RWPE1 (cell line): ENCODE data around the gene MID1.

Source experiments
- CTCF ChIA-PET: fragments of 350-600 bp; sonication (Branson Sonifier 250); formaldehyde crosslinking; extraction: SDS; loops from one replicate; lab custom pipeline; 2021; lab: Yijun Ruan, JAX
- POLR2A ChIA-PET: fragments of 400-600 bp; formaldehyde crosslinking; extraction: SDS; loops from one replicate; lab custom pipeline; 2020; ENCODE audit warnings: antibody characterized with exemption; ENCODE audit not compliant: low non-redundant PET; lab: Yijun Ruan, JAX
- DNase-seq: peaks from one replicate; pipeline ENCODE4 v3.0.0; 2012; ENCODE audit warnings: low spot score
- H3K27ac ChIP-seq: fragments of 450-650 bp; 2 replicates; pipeline ENCODE4 v1.5.1; 2017
- TF ChIP-seq, protein P1 (sequence below): fragments of 450-650 bp; conservative IDR thresholded peaks from 2 replicates; pipeline ENCODE4 v1.5.1; 2017; ENCODE audit warnings: low read depth, mild to moderate bottlenecking

MID1 gene

DNA sequence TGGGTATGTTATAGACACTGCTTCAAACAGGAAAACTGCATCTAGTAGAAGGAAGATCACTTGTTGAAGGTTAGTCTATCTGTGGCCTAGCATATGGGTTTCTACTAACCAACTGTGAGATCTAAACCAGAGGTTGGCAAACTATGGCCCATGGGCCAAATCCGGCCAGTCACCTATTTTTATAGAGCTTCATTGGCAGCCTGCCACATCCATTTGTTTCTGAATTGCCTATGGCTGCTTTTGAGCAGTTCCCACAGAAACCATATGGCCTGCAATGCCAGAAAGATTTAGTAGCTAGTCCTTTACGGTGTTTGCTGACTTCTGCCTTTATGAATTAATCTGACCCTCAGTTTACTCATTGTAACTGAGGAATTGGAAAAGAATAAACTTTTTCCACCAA lies 71.1 kb downstream of the MID1 start:
- CTCF ChIA-PET: interaction anchor here (0.7 kb wide), 1 partner anchor 265 kb away, joined by 3 read pairs; no protein-coding TSS in a partner anchor
- TF ChIP-seq, protein P1, sequence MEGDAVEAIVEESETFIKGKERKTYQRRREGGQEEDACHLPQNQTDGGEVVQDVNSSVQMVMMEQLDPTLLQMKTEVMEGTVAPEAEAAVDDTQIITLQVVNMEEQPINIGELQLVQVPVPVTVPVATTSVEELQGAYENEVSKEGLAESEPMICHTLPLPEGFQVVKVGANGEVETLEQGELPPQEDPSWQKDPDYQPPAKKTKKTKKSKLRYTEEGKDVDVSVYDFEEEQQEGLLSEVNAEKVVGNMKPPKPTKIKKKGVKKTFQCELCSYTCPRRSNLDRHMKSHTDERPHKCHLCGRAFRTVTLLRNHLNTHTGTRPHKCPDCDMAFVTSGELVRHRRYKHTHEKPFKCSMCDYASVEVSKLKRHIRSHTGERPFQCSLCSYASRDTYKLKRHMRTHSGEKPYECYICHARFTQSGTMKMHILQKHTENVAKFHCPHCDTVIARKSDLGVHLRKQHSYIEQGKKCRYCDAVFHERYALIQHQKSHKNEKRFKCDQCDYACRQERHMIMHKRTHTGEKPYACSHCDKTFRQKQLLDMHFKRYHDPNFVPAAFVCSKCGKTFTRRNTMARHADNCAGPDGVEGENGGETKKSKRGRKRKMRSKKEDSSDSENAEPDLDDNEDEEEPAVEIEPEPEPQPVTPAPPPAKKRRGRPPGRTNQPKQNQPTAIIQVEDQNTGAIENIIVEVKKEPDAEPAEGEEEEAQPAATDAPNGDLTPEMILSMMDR: no peak
- no peak overlapping the region for H3K27ac ChIP-seq
- POLR2A ChIA-PET: no interaction called here
- no peak for DNase-seq

DNA sequence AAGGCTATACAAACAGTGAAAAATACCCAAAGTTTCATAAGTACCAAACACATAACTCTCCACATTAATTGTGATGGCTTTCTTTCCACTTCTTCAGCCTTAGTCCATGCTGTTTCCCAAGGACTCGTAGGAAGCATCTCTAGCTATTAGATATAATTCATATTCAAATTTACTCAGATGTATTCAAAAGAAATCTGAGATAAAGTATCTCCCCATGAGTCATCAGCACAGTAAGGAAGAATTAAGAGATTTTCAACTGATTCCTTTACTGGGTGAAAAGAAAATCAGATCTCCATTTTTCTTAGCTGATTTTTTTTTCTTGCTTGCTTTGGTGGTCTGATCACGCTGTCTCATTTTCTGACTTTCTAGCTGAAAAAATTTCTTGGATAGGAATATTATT lies 71.7 kb downstream of the MID1 start:
- ChIA-PET CTCF (interaction anchor here (0.7 kb wide), 1 partner anchor 265 kb away, joined by 3 read pairs; no protein-coding TSS in a partner anchor), POLR2A (no interaction called here)
- TF ChIP-seq, protein P1: no peak
- no peak for DNase-seq
- H3K27ac ChIP-seq: no peak overlapping the region

DNA sequence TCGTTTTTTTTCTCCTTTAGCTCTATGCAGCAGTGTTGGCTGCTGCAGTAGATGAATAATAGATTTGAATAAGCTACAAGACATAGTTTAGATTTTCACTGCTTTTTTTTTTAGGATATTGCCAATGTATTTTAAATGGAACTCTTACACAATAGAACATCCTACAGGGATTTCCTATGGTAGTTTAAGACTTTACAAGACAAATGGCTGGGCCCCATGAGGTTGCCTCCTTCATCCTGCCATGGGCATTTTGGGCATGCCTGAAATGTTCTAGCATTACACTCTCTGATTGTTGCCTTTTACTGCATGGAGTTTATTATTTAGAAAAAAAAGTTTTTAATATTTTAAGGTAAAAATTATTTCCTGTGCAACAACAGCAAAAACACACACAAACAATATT lies 74.5 kb downstream of the MID1 start:
- no peak overlapping the region for H3K27ac ChIP-seq
- no peak for DNase-seq
- TF ChIP-seq, protein P1: no peak
- CTCF ChIA-PET: interaction anchor here (0.5 kb wide), 1 partner anchor 89 kb away, joined by 3 read pairs; no protein-coding TSS in a partner anchor
- POLR2A ChIA-PET: no interaction called here

DNA sequence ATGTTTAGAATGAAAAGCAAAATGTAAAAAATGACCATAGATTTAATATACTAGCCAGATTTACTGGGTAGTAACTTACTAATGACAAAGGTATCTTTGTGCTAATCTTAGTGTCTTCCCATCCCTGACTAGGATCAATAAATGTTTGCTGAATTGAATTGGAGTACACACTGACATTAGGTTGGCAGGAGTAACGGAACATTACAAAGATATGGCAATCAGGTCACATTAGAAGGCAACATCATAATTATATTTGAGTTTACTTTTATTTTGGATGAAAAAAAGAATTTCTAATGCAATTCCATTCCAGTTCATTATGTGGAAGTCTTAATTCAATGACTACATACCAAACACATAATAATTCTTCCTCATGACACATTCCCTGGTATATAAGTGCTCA lies 77.8 kb downstream of the MID1 start:
- CTCF ChIA-PET: no interaction called here
- DNase-seq: no peak
- H3K27ac ChIP-seq: no peak overlapping the region
- POLR2A ChIA-PET: no interaction called here
- TF ChIP-seq, protein P1: no peak

DNA sequence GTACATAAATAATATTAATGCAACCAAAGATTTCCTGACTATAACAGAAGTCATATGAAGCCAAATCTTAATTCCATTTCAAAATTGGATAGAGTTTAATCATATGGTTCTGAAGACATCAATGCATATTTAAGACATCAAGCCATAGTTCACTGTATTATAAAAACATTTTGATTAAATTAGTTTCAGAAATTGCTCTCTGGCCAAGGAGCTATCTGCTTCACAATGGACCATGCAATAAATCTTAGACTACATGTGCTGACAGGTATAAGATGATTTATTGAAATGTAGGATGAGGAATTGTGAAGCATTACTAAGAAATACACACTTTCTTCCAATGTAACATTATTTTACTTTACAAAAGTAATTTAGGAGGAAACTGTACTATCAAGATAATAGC lies 81.6 kb downstream of the MID1 start:
- ChIA-PET POLR2A (no interaction called here), CTCF (interaction anchor here (0.6 kb wide), 1 partner anchor 231 kb away, joined by 4 read pairs; no protein-coding TSS in a partner anchor)
- DNase-seq: no peak
- no peak overlapping the region for H3K27ac ChIP-seq
- TF ChIP-seq, protein P1: no peak

DNA sequence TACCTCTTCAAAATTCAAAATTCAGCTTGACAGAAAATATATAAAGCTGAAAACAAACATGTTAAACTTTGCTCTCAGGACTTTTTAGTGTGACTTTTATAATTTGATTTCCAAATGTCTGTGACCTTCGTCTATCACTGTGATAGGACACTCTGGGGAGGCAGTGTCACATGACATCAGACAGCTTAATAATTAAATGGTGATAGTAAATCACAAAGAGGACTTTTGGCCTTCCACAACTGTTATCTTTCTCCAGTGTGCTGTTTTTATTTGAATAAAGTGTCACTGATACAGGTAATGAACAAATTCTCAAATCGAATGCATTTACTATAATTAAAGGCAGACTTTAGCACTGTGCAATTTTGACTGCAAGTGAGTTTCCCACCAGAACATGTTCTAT lies 83.1 kb downstream of the MID1 start:
- TF ChIP-seq, protein P1: no peak
- POLR2A ChIA-PET: no interaction called here
- DNase-seq: no peak
- CTCF ChIA-PET: interaction anchor here (0.7 kb wide), 1 partner anchor 46 kb away, joined by 6 read pairs; no protein-coding TSS in a partner anchor
- no peak overlapping the region for H3K27ac ChIP-seq
